HepG2 (cell line): ENCODE results near the gene MRPL43. TPM values are rescaled to one million over a fixed set of nuclear protein-coding genes. Genes with fewer than 3 reads are reported as not detected.

Experiments used
- CENPT ChIP-seq: sonication (generic); formaldehyde crosslinking; IDR thresholded peaks from 2 replicates; pipeline ENCODE4 v1.8.0; 2022; ENCODE audit warnings: low read depth, mild to moderate bottlenecking, moderate library complexity, missing genetic modification reagents
- FOXJ3 ChIP-seq: sonication (generic); formaldehyde crosslinking; IDR thresholded peaks from 2 replicates; pipeline ENCODE4 v1.4.0; 2020; ENCODE audit warnings: missing genetic modification reagents, mild to moderate bottlenecking, borderline replicate concordance
- GATA4 ChIP-seq: sonication (generic); IDR thresholded peaks from 2 replicates; pipeline ENCODE4 v1.6.1; 2016; ENCODE audit warnings: antibody characterized with exemption, low read depth, borderline replicate concordance
- KAT7 ChIP-seq: IDR thresholded peaks from 2 replicates; pipeline ENCODE4 v1.6.1; 2018; ENCODE audit warnings: borderline replicate concordance, missing compliant biosample characterization
- MAFG ChIP-seq: sonication (generic); formaldehyde crosslinking; IDR thresholded peaks from 2 replicates; pipeline ENCODE4 v1.5.1; 2020; ENCODE audit warnings: mild to moderate bottlenecking, missing genetic modification reagents
- RBAK ChIP-seq: sonication (generic); formaldehyde crosslinking; IDR thresholded peaks from 2 replicates; pipeline ENCODE4 v1.5.1; 2020; ENCODE audit warnings: mild to moderate bottlenecking, missing genetic modification reagents
- SP140L ChIP-seq: sonication (generic); formaldehyde crosslinking; IDR thresholded peaks from 2 replicates; pipeline ENCODE4 v1.4.0; 2020; ENCODE audit warnings: missing genetic modification reagents, borderline replicate concordance
- XRCC5 ChIP-seq: fragments of 200-400 bp; formaldehyde crosslinking; optimal IDR thresholded peaks from 2 replicates; pipeline ENCODE3; 2017; ENCODE audit warnings: mild to moderate bottlenecking, low read length
- ZFP37 ChIP-seq: sonication (generic); formaldehyde crosslinking; IDR thresholded peaks from 2 replicates; pipeline ENCODE4 v1.4.0; 2020; ENCODE audit warnings: missing genetic modification reagents, borderline replicate concordance
- polyA plus RNA-seq, 8 experiments: library from polyadenylated mRNA; depleted of rRNA in 3 of 8; stranded (reverse) in 7 of 8; unstranded in 1 of 8; fragments of >200 nt; fragmentation: Illumina TruSeq in 4 of 8; extraction: Trizol in 4 of 8; gene quantifications; 2 replicates each; pipeline versions ENCODE4 v1.2.1 to v1.2.3, GENCODE V29; 2011 to 2016; ENCODE audit warnings: low read depth in 4 of 8, missing spikeins in 1 of 8, mixed read lengths in 1 of 8; ENCODE audit not compliant: insufficient read depth in 1 of 8
- total RNA-seq, 5 experiments: library from RNA; depleted of rRNA; stranded (reverse); fragments of >200 nt; fragmentation: Illumina TruSeq; extraction: Trizol; gene quantifications; 2 replicates each; pipeline ENCODE4 v1.2.3, GENCODE V29; 2016; ENCODE audit warnings: low read depth in 1 of 5
- TF ChIP-seq, protein P1 (sequence below): sonication (generic); formaldehyde crosslinking; IDR thresholded peaks from 2 replicates; pipeline ENCODE4 v1.5.1; 2020; ENCODE audit warnings: mild to moderate bottlenecking, missing genetic modification reagents, moderate library complexity
- TF ChIP-seq, protein P2 (sequence below): sonication (generic); formaldehyde crosslinking; IDR thresholded peaks from one replicate; pipeline ENCODE4 v1.5.1; 2020; ENCODE audit warnings: mild to moderate bottlenecking, missing genetic modification reagents; ENCODE audit errors: not compliant biosample characterization
- TF ChIP-seq, protein P3 (sequence below): sonication (generic); formaldehyde crosslinking; IDR thresholded peaks from 2 replicates; pipeline ENCODE4 v1.4.0; 2020; ENCODE audit warnings: missing genetic modification reagents
- TF ChIP-seq, protein P4 (sequence below): sonication (generic); formaldehyde crosslinking; conservative IDR thresholded peaks from 2 replicates; pipeline ENCODE4 v1.4.0; 2020; ENCODE audit warnings: missing genetic modification reagents

Gene MRPL43
- total and polyA plus RNA-seq, 2 of the 13 experiments (the other 11 are each of a cell fraction or from before 2014, with no cell fraction given) = 71.0 to 73.7 TPM

DNA sequence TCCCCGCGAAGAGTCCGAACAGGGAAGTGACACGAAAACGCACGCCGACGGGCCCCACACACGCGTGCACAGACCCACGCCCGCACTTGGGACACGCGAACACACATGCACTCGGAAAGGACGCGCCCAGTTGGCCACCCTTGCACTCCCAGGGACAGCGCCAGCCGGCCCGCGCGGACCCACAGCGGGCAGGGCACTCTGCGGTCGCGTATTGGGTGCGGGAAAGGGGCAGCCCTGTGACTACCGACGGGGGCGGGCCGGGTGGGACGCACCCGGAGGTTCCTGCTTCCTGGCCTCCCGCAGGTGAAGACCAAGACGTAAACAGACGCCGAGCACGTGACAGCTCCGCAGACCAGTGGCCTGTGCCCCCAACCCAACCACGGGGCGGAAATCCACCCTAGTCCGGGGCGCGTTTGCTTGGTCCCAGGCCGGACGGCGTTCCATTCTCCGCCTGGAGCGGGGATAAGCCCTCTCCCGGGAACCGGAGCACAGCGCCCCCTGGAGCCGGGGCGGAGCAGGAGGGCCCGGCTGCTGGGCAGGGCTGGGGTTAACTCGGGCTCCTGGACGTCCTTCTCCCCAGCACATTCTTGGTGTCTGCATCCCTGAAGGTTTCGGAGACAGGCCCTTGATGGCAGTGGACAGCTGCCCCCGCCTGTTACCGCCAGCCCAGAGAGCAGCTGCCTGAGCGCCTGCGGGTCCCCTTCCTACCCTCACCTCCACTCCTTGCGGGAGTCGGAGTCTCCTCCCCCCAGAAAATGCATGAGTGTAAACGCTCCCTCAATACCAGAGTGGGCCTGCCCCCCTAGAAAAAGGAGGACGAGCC is 10.3 kb upstream of the MRPL43 start (continued):
- TF ChIP-seq, protein P1, sequence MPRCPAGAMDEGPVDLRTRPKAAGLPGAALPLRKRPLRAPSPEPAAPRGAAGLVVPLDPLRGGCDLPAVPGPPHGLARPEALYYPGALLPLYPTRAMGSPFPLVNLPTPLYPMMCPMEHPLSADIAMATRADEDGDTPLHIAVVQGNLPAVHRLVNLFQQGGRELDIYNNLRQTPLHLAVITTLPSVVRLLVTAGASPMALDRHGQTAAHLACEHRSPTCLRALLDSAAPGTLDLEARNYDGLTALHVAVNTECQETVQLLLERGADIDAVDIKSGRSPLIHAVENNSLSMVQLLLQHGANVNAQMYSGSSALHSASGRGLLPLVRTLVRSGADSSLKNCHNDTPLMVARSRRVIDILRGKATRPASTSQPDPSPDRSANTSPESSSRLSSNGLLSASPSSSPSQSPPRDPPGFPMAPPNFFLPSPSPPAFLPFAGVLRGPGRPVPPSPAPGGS = peak; percentile 9
- TF ChIP-seq, protein P2, sequence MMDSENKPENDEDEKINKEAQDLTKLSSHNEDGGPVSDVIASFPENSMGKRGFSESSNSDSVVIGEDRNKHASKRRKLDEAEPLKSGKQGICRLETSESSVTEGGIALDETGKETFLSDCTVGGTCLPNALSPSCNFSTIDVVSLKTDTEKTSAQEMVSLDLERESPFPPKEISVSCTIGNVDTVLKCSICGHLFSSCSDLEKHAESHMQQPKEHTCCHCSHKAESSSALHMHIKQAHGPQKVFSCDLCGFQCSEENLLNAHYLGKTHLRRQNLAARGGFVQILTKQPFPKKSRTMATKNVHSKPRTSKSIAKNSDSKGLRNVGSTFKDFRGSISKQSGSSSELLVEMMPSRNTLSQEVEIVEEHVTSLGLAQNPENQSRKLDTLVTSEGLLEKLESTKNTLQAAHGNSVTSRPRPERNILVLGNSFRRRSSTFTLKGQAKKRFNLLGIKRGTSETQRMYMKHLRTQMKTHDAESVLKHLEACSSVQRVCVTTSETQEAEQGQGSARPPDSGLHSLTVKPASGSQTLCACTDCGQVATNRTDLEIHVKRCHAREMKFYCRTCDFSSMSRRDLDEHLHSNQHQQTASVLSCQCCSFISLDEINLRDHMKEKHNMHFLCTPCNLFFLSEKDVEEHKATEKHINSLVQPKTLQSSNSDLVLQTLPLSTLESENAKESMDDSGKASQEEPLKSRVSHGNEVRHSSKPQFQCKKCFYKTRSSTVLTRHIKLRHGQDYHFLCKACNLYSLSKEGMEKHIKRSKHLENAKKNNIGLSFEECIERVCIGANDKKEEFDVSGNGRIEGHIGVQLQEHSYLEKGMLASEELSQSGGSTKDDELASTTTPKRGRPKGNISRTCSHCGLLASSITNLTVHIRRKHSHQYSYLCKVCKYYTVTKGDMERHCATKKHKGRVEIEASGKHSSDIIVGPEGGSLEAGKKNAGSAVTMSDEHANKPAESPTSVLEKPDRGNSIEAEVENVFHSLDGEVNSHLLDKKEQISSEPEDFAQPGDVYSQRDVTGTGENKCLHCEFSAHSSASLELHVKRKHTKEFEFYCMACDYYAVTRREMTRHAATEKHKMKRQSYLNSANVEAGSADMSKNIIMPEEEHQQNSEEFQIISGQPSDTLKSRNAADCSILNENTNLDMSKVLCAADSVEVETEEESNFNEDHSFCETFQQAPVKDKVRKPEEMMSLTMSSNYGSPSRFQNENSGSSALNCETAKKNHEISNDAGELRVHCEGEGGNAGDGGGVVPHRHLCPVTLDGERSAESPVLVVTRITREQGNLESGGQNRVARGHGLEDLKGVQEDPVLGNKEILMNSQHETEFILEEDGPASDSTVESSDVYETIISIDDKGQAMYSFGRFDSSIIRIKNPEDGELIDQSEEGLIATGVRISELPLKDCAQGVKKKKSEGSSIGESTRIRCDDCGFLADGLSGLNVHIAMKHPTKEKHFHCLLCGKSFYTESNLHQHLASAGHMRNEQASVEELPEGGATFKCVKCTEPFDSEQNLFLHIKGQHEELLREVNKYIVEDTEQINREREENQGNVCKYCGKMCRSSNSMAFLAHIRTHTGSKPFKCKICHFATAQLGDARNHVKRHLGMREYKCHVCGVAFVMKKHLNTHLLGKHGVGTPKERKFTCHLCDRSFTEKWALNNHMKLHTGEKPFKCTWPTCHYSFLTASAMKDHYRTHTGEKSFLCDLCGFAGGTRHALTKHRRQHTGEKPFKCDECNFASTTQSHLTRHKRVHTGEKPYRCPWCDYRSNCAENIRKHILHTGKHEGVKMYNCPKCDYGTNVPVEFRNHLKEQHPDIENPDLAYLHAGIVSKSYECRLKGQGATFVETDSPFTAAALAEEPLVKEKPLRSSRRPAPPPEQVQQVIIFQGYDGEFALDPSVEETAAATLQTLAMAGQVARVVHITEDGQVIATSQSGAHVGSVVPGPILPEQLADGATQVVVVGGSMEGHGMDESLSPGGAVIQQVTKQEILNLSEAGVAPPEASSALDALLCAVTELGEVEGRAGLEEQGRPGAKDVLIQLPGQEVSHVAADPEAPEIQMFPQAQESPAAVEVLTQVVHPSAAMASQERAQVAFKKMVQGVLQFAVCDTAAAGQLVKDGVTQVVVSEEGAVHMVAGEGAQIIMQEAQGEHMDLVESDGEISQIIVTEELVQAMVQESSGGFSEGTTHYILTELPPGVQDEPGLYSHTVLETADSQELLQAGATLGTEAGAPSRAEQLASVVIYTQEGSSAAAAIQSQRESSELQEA (CRISPR knock-in tag) = no peak
- TF ChIP-seq SP140L (CRISPR knock-in tag) (no peak), KAT7 (0 out of 2 replicates have a peak, but pooled peaks have one; percentile 66), GATA4 (no peak), CENPT (no peak), ZFP37 (CRISPR knock-in tag) (peak; percentile 66; the same call in 1 of the 2 replicates), XRCC5 (peak; percentile 73), MAFG (CRISPR knock-in tag) (no peak), RBAK (CRISPR knock-in tag) (no peak), FOXJ3 (CRISPR knock-in tag) (0 out of 2 replicates have a peak, but pooled peaks have one; percentile 28)
- TF ChIP-seq, protein P3, sequence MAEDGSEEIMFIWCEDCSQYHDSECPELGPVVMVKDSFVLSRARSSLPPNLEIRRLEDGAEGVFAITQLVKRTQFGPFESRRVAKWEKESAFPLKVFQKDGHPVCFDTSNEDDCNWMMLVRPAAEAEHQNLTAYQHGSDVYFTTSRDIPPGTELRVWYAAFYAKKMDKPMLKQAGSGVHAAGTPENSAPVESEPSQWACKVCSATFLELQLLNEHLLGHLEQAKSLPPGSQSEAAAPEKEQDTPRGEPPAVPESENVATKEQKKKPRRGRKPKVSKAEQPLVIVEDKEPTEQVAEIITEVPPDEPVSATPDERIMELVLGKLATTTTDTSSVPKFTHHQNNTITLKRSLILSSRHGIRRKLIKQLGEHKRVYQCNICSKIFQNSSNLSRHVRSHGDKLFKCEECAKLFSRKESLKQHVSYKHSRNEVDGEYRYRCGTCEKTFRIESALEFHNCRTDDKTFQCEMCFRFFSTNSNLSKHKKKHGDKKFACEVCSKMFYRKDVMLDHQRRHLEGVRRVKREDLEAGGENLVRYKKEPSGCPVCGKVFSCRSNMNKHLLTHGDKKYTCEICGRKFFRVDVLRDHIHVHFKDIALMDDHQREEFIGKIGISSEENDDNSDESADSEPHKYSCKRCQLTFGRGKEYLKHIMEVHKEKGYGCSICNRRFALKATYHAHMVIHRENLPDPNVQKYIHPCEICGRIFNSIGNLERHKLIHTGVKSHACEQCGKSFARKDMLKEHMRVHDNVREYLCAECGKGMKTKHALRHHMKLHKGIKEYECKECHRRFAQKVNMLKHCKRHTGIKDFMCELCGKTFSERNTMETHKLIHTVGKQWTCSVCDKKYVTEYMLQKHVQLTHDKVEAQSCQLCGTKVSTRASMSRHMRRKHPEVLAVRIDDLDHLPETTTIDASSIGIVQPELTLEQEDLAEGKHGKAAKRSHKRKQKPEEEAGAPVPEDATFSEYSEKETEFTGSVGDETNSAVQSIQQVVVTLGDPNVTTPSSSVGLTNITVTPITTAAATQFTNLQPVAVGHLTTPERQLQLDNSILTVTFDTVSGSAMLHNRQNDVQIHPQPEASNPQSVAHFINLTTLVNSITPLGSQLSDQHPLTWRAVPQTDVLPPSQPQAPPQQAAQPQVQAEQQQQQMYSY (CRISPR knock-in tag) = peak; percentile 44; the same call in 1 of the 2 replicates
- TF ChIP-seq, protein P4, sequence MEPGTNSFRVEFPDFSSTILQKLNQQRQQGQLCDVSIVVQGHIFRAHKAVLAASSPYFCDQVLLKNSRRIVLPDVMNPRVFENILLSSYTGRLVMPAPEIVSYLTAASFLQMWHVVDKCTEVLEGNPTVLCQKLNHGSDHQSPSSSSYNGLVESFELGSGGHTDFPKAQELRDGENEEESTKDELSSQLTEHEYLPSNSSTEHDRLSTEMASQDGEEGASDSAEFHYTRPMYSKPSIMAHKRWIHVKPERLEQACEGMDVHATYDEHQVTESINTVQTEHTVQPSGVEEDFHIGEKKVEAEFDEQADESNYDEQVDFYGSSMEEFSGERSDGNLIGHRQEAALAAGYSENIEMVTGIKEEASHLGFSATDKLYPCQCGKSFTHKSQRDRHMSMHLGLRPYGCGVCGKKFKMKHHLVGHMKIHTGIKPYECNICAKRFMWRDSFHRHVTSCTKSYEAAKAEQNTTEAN = 0 out of 2 replicates have a peak, but pooled peaks have one; percentile 46
